ENCODE measurements around the gene ATF6. TPM values are rescaled to one million over a fixed set of nuclear protein-coding genes. Genes with fewer than 3 reads are reported as not detected.

ATF6 gene
- total and polyA plus RNA-seq, 2 experiments from 2014 or later = 14.6 to 18.1 TPM

- no peaks in the 10 kb centered on the region for H3K36me3 ChIP-seq
- H3K27me3 ChIP-seq = no peaks in the 10 kb centered on the region
- DNase-seq (ENCODE audit: low read depth in 1 of 2, low spot score in 1 of 2) = peak in 1 of 2 donors; percentile 82
- H3K27ac ChIP-seq = no peak overlapping the region
- TF ChIP-seq CTCF (IDR thresholded peaks at IDR 0.05; ENCODE audit: low read depth, low read length) = no peak
- no peak overlapping the region for H3K4me3 ChIP-seq
- H3K9me3 ChIP-seq (ENCODE audit: low read depth) = no peaks in the 10 kb centered on the region
- no peaks in the 10 kb centered on the region for H3K4me1 ChIP-seq (ENCODE audit: low read depth)
Observed at GRCh38 chr1:161962091-161962887, 196.2 kb downstream of the ATF6 start.

- Histone ChIP-seq H3K27me3 (no peaks in the 10 kb centered on the region), H3K4me1 (ENCODE audit: low read depth) (no peaks in the 10 kb centered on the region), H3K9me3 (ENCODE audit: low read depth) (no peaks in the 10 kb centered on the region), H3K4me3 (no peak overlapping the region), H3K27ac (no peak overlapping the region), H3K36me3 (no peaks in the 10 kb centered on the region)
- DNase-seq (ENCODE audit: low read depth in 1 of 2, low spot score in 1 of 2) = no peak
- TF ChIP-seq CTCF (IDR thresholded peaks at IDR 0.05; ENCODE audit: low read depth, low read length) = no peak
Observed at GRCh38 chr1:161966067-161966466, 199.9 kb downstream of the ATF6 start.

GRCh38 chr1:161970036-161970435, 203.9 kb downstream of the ATF6 start:
- Histone ChIP-seq H3K9me3 (ENCODE audit: low read depth) (no peaks in the 10 kb centered on the region), H3K4me1 (ENCODE audit: low read depth) (no peaks in the 10 kb centered on the region), H3K4me3 (no peak overlapping the region), H3K36me3 (no peaks in the 10 kb centered on the region), H3K27me3 (no peaks in the 10 kb centered on the region), H3K27ac (no peak overlapping the region)
- TF ChIP-seq CTCF (IDR thresholded peaks at IDR 0.05; ENCODE audit: low read depth, low read length) = no peak
- no peak for DNase-seq (ENCODE audit: low read depth in 1 of 2, low spot score in 1 of 2)

- no peak overlapping the region for H3K27ac ChIP-seq
- DNase-seq (ENCODE audit: low read depth in 1 of 2, low spot score in 1 of 2) = no peak
- TF ChIP-seq CTCF (IDR thresholded peaks at IDR 0.05; ENCODE audit: low read depth, low read length) = no peak
Observed at GRCh38 chr1:161970633-161971032, 204.5 kb downstream of the ATF6 start.

GRCh38 chr1:161972828-161973227, 206.7 kb downstream of the ATF6 start:
- DNase-seq (ENCODE audit: low read depth in 1 of 2, low spot score in 1 of 2) = no peak
- Histone ChIP-seq H3K27me3 (no peaks in the 10 kb centered on the region), H3K27ac (no peak overlapping the region), H3K9me3 (ENCODE audit: low read depth) (no peaks in the 10 kb centered on the region), H3K36me3 (no peaks in the 10 kb centered on the region), H3K4me3 (no peak overlapping the region), H3K4me1 (ENCODE audit: low read depth) (no peaks in the 10 kb centered on the region)
- TF ChIP-seq CTCF (IDR thresholded peaks at IDR 0.05; ENCODE audit: low read depth, low read length) = no peak

More at GRCh38 chr1:161970633-161971032, 204.5 kb downstream of the ATF6 start:
- Histone ChIP-seq H3K4me3 (no peak overlapping the region), H3K4me1 (ENCODE audit: low read depth) (no peaks in the 10 kb centered on the region), H3K36me3 (no peaks in the 10 kb centered on the region), H3K9me3 (ENCODE audit: low read depth) (no peaks in the 10 kb centered on the region), H3K27me3 (no peaks in the 10 kb centered on the region)
